ENCODE data around the gene FBXL7. TPM values are rescaled to one million over a fixed set of nuclear protein-coding genes. Genes with fewer than 3 reads are reported as not detected.

The FBXL7 gene
- polyA plus RNA-seq, 1 donor from 2014 or later: 0.24 TPM

DNA sequence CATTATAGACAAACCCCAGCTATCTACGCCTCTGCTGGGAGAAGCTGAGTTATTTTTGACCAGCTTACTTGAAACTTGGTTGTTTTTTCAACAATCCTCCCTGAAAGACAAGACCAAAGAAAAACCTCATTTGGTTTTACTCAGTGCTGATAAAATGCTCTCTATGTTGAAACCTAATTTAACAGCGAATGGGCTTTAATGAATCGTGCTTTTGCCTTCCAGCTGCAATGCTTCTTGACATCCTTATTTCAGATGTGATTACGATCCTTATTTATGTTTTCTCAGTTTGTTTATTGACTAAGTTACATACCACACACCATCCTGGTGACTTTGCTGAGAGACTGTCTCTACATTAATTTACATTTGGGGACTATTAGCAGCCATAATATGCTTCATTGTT is 179.2 kb downstream of the FBXL7 start:
- Histone ChIP-seq H3K4me2 (ENCODE audit: low read length) (no peak overlapping the region), H3K9me2 (ENCODE audit: insufficient read depth, low read length) (no peaks in the 10 kb centered on the region)

DNA sequence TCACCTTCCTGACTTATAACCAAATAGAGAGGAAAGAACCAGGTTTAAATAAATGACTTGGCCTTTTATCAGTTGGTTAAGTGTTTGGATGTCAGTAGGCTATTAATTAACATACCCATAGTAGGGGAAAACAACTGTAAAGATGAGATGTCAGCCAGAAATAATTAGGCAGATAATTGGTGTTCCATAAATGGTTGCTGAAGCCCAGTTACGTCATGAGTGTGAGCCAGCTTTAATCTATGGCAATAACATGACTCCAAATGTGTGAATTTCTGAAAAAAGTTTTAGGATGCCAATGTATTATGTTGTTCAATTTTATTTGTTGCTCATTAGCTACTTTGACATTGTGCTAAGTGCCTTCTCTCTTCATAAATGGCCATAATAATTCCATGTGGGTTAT is 180.5 kb downstream of the FBXL7 start:
- no peaks in the 10 kb centered on the region for H3K9me3 ChIP-seq (ENCODE audit: low read length)
- H3K79me2 ChIP-seq (replicated peaks; ENCODE audit: insufficient read depth, low read length): no peaks in the 10 kb centered on the region
- no peak overlapping the region for H3K4me2 ChIP-seq (ENCODE audit: low read length)
- no peaks in the 10 kb centered on the region for H3K27me3 ChIP-seq (ENCODE audit: insufficient read depth, low read depth, low read length)
- H3K27ac ChIP-seq (ENCODE audit: low read length): no peak overlapping the region
- no peak overlapping the region for H2AFZ ChIP-seq (ENCODE audit: low read depth, low read length)
- no peaks in the 10 kb centered on the region for H3F3A ChIP-seq (ENCODE audit: insufficient read depth, low read length, poor library complexity, severe bottlenecking)
- H3K9me2 ChIP-seq (ENCODE audit: insufficient read depth, low read length): no peaks in the 10 kb centered on the region
- no peaks in the 10 kb centered on the region for H4K20me1 ChIP-seq (ENCODE audit: insufficient read depth)
- H3K36me3 ChIP-seq (ENCODE audit: insufficient read depth, low read length): no peaks in the 10 kb centered on the region
- H3K4me3 ChIP-seq (ENCODE audit: low read length): no peak overlapping the region
- H3K9ac ChIP-seq (ENCODE audit: low read length): no peak overlapping the region
- TF ChIP-seq SMC3 (conservative IDR thresholded peaks at IDR 0.05; ENCODE audit: poor library complexity): no peak
- no peak for TF ChIP-seq EZH2 (IDR thresholded peaks at IDR 0.05; ENCODE audit: borderline replicate concordance, insufficient read depth, low read length, poor library complexity, severe bottlenecking)
- no peak for TF ChIP-seq EP300 (conservative IDR thresholded peaks at IDR 0.05; ENCODE audit: poor library complexity, severe bottlenecking)
- TF ChIP-seq, protein P1, sequence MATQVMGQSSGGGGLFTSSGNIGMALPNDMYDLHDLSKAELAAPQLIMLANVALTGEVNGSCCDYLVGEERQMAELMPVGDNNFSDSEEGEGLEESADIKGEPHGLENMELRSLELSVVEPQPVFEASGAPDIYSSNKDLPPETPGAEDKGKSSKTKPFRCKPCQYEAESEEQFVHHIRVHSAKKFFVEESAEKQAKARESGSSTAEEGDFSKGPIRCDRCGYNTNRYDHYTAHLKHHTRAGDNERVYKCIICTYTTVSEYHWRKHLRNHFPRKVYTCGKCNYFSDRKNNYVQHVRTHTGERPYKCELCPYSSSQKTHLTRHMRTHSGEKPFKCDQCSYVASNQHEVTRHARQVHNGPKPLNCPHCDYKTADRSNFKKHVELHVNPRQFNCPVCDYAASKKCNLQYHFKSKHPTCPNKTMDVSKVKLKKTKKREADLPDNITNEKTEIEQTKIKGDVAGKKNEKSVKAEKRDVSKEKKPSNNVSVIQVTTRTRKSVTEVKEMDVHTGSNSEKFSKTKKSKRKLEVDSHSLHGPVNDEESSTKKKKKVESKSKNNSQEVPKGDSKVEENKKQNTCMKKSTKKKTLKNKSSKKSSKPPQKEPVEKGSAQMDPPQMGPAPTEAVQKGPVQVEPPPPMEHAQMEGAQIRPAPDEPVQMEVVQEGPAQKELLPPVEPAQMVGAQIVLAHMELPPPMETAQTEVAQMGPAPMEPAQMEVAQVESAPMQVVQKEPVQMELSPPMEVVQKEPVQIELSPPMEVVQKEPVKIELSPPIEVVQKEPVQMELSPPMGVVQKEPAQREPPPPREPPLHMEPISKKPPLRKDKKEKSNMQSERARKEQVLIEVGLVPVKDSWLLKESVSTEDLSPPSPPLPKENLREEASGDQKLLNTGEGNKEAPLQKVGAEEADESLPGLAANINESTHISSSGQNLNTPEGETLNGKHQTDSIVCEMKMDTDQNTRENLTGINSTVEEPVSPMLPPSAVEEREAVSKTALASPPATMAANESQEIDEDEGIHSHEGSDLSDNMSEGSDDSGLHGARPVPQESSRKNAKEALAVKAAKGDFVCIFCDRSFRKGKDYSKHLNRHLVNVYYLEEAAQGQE (IDR thresholded peaks at IDR 0.05; ENCODE audit: borderline replicate concordance): no peak
- TF ChIP-seq, protein P2, sequence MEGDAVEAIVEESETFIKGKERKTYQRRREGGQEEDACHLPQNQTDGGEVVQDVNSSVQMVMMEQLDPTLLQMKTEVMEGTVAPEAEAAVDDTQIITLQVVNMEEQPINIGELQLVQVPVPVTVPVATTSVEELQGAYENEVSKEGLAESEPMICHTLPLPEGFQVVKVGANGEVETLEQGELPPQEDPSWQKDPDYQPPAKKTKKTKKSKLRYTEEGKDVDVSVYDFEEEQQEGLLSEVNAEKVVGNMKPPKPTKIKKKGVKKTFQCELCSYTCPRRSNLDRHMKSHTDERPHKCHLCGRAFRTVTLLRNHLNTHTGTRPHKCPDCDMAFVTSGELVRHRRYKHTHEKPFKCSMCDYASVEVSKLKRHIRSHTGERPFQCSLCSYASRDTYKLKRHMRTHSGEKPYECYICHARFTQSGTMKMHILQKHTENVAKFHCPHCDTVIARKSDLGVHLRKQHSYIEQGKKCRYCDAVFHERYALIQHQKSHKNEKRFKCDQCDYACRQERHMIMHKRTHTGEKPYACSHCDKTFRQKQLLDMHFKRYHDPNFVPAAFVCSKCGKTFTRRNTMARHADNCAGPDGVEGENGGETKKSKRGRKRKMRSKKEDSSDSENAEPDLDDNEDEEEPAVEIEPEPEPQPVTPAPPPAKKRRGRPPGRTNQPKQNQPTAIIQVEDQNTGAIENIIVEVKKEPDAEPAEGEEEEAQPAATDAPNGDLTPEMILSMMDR (IDR thresholded peaks at IDR 0.05; ENCODE audit: poor library complexity, severe bottlenecking): no peak
- TF ChIP-seq MXI1 (conservative IDR thresholded peaks at IDR 0.05; ENCODE audit: poor library complexity, severe bottlenecking): no peak
- TF ChIP-seq POLR2AphosphoS5 (IDR thresholded peaks at IDR 0.05): no peak
- TF ChIP-seq RAD21 (conservative IDR thresholded peaks at IDR 0.05): no peak
- TF ChIP-seq TAF1 (IDR thresholded peaks at IDR 0.05; ENCODE audit: low read depth): no peak

More for the DNA sequence above, 179.2 kb downstream of the FBXL7 start:
- H3K9ac ChIP-seq (ENCODE audit: low read length): no peak overlapping the region
- no peaks in the 10 kb centered on the region for H3K36me3 ChIP-seq (ENCODE audit: insufficient read depth, low read length)
- H4K20me1 ChIP-seq (ENCODE audit: insufficient read depth): no peaks in the 10 kb centered on the region
- TF ChIP-seq, protein P2 (IDR thresholded peaks at IDR 0.05; ENCODE audit: poor library complexity, severe bottlenecking): no peak
- TF ChIP-seq TAF1 (IDR thresholded peaks at IDR 0.05; ENCODE audit: low read depth): no peak
- TF ChIP-seq RAD21 (conservative IDR thresholded peaks at IDR 0.05): no peak
- no peak for TF ChIP-seq MXI1 (conservative IDR thresholded peaks at IDR 0.05; ENCODE audit: poor library complexity, severe bottlenecking)
- no peak for TF ChIP-seq EP300 (conservative IDR thresholded peaks at IDR 0.05; ENCODE audit: poor library complexity, severe bottlenecking)
- TF ChIP-seq SMC3 (conservative IDR thresholded peaks at IDR 0.05; ENCODE audit: poor library complexity): no peak
- no peak for TF ChIP-seq EZH2 (IDR thresholded peaks at IDR 0.05; ENCODE audit: borderline replicate concordance, insufficient read depth, low read length, poor library complexity, severe bottlenecking)
- TF ChIP-seq, protein P1 (IDR thresholded peaks at IDR 0.05; ENCODE audit: borderline replicate concordance): no peak
- no peak for TF ChIP-seq POLR2AphosphoS5 (IDR thresholded peaks at IDR 0.05)
- no peak overlapping the region for H3K27ac ChIP-seq (ENCODE audit: low read length)
- H3K4me3 ChIP-seq (ENCODE audit: low read length): no peak overlapping the region
- H3F3A ChIP-seq (ENCODE audit: insufficient read depth, low read length, poor library complexity, severe bottlenecking): no peaks in the 10 kb centered on the region
- no peak overlapping the region for H2AFZ ChIP-seq (ENCODE audit: low read depth, low read length)
- no peaks in the 10 kb centered on the region for H3K9me3 ChIP-seq (ENCODE audit: low read length)
- H3K27me3 ChIP-seq (ENCODE audit: insufficient read depth, low read depth, low read length): no peaks in the 10 kb centered on the region
- H3K79me2 ChIP-seq (replicated peaks; ENCODE audit: insufficient read depth, low read length): no peaks in the 10 kb centered on the region
